Natural killer cell treated with Interleukin-12 subunit alpha and Interleukin-12 subunit beta and Interleukin-15 and Interleukin-18, amount 100 ng/mL, for 72 hours (primary cell): Measurements from ENCODE around the gene ADCK2. TPM values are rescaled to one million over a fixed set of nuclear protein-coding genes. Genes with fewer than 3 reads are reported as not detected.
"Not testable (repeated sequence)": the region's sequence is repeated elsewhere in the genome, so short reads cannot be mapped to it uniquely, and the experiment has no call there.

Experiments used
- ATAC-seq, 2 donors: fragments of 150-1000 bp; cut with Tn5 transposase in 1 of 2; sonication (Bioruptor Pico), chemical (Tn5 transposase) in 1 of 2; 2 replicates each; pipeline ENCODE4 v1.10.0; 2021
- DNase-seq: peaks from one replicate; pipeline ENCODE4 v3.0.0; 2022; ENCODE audit warnings: low spot score
- H3K27ac Mint-ChIP-seq, 2 donors: 1 replicate in 1 of 2; 2 replicates in 1 of 2; pipeline ENCODE4 v1.8.0; 2022; ENCODE audit warnings: mixed read lengths in 2 of 2, mild to moderate bottlenecking in 1 of 2, moderate library complexity in 1 of 2
- H3K27me3 Mint-ChIP-seq, 2 donors: 1 replicate in 1 of 2; 2 replicates in 1 of 2; pipeline ENCODE4 v1.8.0; 2022; ENCODE audit warnings: mixed read lengths in 2 of 2
- H3K36me3 Mint-ChIP-seq: one replicate; pipeline ENCODE4 v1.8.0; 2022; ENCODE audit warnings: mixed read lengths
- H3K4me1 Mint-ChIP-seq, 2 donors: 1 replicate in 1 of 2; 2 replicates in 1 of 2; pipeline ENCODE4 v1.8.0; 2022; ENCODE audit warnings: low read depth in 2 of 2, mixed read lengths in 2 of 2, mild to moderate bottlenecking in 1 of 2
- H3K4me3 Mint-ChIP-seq: one replicate; pipeline ENCODE4 v1.8.0; 2022; ENCODE audit warnings: mixed read lengths
- H3K9me3 Mint-ChIP-seq: 2 replicates; pipeline ENCODE4 v1.8.0; 2022; ENCODE audit warnings: mixed read lengths
- total RNA-seq, 2 donors: library from RNA; stranded (reverse); gene quantifications; one replicate each; pipeline ENCODE4 v1.2.3, GENCODE V29; 2022

ADCK2 gene
- total RNA-seq, 2 donors from 2014 or later: 8.2 to 12.2 TPM

DNA sequence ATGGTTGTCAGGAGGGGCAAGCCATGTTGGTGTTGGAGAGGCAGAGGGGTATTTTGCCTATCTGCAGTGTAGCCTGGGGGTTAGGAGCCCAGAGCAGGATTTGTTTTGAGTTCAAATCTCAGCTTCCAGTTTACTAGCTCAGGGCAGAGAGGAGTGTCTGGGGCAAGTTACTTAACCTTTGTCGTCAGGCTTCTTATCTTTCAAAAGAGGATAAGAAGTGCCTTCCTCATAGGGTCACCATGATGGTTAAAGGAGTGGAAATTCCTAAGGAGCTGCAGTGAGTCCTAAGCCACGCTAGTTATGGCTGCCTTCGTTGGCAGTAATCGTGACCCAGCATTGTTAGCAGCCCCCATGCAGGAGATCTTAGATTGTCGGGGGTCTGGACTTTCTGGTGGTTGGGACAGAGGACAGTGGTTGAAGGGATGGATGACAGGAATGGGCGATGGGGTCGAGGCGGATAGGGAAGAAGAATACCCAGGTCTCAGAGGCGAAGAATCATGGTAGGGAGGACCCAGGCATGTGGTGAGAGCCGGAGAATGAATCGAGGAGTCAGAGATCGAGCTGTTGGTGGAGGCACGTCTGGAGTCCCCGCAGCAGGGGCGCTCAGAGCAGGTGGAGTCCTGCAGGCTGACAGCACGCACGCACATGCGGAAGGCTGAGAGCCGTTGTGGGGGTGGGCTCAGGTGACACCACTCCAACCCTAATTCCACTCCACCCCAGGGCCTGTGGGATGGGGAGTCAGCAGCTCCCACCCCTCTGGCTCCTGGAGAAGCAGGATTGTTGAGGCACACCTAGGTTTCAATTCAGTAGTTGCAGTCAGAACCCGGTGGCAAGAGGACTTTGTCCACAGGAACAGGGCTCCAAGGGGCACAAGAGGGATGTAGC is 11.6 kb downstream of the ADCK2 start:
- H3K27me3 Mint-ChIP-seq: no peaks in the 10 kb centered on the region
- ATAC-seq (peak in 1 of 2 donors; percentile 13), DNase-seq (peak; percentile 45)
- no peak overlapping the region for H3K27ac Mint-ChIP-seq
- no peaks in the 10 kb centered on the region for H3K4me1 Mint-ChIP-seq
- H3K4me3 Mint-ChIP-seq: no peak overlapping the region
- no peaks in the 10 kb centered on the region for H3K9me3 Mint-ChIP-seq
- no peaks in the 10 kb centered on the region for H3K36me3 Mint-ChIP-seq

DNA sequence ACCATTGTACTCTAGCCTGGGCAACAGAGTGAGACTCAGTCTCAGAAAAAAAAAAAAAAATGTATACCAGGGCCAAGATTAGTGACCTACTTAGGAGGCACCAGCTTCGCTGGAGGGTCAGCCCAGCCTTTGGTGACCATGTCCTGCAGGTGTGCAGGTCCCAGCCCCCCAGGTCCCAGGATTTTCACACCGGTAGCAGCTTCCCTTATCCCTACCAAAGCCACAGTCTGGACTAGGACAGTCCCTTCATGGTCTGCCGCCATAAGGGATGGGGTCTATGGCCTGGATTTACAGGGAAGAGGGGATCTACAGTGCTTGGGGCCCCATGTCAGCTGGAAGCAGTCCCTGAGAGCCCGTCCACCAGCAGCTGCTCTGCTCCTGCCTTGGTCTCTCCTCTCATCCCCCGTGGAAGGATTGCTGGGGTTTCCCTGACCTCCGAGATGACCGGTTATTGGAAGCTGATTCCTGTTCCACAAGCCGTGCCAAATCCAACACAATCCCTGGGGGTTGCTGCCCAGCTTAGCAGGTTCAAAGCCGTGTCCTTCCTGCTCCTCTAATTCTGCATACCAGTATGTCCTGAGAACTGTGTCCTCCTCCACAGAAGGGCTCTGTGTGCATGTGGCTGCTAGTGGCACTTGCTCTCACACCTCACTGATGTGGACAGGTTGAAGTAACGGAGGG is 12.8 kb downstream of the ADCK2 start:
- Mint-ChIP-seq H3K9me3 (no peaks in the 10 kb centered on the region), H3K4me1 (no peaks in the 10 kb centered on the region), H3K36me3 (no peaks in the 10 kb centered on the region), H3K27me3 (no peaks in the 10 kb centered on the region), H3K27ac (no peak overlapping the region), H3K4me3 (no peak overlapping the region)
- ATAC-seq (no peak), DNase-seq (no peak)

DNA sequence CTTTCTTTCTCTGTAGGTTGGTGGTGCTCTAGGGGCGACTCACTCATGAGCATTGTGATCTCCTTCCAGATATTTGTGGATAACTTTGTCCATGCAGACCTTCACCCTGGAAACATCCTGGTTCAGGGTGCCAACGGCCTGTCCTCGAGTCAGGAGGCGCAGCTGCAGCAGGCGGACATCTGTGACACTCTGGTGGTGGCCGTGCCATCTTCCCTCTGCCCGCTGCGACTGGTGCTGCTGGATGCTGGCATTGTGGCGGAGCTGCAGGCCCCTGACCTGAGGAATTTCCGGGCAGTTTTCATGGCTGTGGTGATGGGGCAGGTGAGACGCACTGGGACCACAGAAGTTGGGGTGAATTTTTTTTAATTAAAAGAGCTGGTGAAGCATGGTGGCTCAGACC is 14.2 kb downstream of the ADCK2 start:
- H3K27ac Mint-ChIP-seq: no peak overlapping the region

DNA sequence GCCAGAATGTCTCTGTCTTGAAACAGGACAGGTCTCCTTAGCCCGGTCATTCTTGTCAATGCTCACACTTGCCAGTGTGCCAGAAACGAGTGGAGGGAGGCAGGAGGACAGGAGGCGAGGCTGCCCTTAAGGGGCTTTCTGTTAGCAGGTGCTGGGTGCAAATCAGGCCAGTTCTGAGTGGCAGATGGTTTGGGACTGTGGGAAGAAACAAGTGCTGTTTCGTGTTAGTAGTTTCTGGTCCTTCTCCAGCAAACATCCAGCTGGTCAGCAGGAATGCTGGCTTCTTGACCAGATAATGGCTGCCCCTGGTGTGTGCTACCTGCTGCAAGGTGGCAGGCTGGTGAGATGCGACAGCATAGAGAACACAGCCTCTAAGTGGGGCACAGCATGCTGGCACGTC is 15.6 kb downstream of the ADCK2 start:
- no peak overlapping the region for H3K27ac Mint-ChIP-seq
- H3K27me3 Mint-ChIP-seq: no peaks in the 10 kb centered on the region
- H3K9me3 Mint-ChIP-seq: no peaks in the 10 kb centered on the region
- H3K36me3 Mint-ChIP-seq: no peaks in the 10 kb centered on the region
- ATAC-seq (no peak), DNase-seq (no peak)
- H3K4me1 Mint-ChIP-seq: peaks cover 14 to 15% of the 10 kb centered on the region in 2 donors
- no peak overlapping the region for H3K4me3 Mint-ChIP-seq

More for the DNA sequence above, 14.2 kb downstream of the ADCK2 start:
- no peak for DNase-seq
- H3K27me3 Mint-ChIP-seq: no peaks in the 10 kb centered on the region
- no peaks in the 10 kb centered on the region for H3K36me3 Mint-ChIP-seq
- no peaks in the 10 kb centered on the region for H3K9me3 Mint-ChIP-seq
- H3K4me1 Mint-ChIP-seq: peaks cover under 1 to 1% of the 10 kb centered on the region in 2 donors
- no peak for ATAC-seq
- H3K4me3 Mint-ChIP-seq: no peak overlapping the region

DNA sequence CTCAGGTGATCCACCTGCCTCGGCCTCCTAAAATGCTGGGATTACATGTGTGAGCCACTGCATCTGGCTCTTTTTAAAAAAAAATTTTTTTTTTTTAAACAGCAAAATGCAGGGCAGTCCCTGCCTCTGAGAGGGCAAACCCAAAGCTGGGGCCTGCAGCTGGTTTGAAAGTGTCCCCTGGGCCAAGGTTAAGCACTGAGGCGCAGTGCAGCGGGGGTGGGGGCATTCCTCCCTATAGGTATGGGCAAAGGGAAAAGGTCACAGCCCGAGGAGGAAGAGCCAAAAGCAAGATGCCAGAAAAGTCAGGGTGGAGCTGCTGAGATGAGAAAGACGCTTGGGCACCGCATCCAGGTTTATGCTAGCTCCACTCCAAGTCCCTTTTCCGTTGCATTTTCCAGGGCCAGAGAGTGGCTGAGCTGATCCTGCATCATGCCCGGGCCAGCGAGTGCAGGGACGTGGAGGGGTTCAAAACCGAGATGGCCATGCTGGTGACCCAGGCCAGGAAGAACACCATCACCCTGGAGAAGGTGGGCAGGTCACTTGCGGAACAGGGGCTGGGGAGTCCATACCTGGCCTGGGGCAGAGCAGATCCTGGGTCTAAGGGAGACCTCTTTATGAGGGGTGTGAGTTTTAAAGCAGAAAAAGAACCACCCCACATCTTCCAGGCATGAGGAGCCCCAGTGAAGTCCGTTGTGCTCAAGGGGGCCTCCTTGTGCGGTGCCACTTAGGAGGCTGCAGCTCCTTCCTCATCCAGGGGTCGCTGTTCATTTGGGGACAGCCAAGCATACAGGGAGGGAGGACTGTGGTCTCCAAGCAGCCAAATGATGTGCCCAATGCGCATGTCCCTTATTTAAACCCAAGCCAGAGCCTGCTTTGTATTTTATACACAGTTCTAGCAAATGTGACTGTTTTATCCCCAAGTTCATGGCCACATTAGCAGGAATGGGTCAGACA is 16.7 kb downstream of the ADCK2 start:
- Mint-ChIP-seq H3K4me1 (peaks cover 17% of the 10 kb centered on the region in 2 donors), H3K27ac (no peak overlapping the region), H3K9me3 (no peaks in the 10 kb centered on the region), H3K36me3 (no peaks in the 10 kb centered on the region), H3K27me3 (no peaks in the 10 kb centered on the region), H3K4me3 (no peak overlapping the region)
- ATAC-seq: no peak
- no peak for DNase-seq

DNA sequence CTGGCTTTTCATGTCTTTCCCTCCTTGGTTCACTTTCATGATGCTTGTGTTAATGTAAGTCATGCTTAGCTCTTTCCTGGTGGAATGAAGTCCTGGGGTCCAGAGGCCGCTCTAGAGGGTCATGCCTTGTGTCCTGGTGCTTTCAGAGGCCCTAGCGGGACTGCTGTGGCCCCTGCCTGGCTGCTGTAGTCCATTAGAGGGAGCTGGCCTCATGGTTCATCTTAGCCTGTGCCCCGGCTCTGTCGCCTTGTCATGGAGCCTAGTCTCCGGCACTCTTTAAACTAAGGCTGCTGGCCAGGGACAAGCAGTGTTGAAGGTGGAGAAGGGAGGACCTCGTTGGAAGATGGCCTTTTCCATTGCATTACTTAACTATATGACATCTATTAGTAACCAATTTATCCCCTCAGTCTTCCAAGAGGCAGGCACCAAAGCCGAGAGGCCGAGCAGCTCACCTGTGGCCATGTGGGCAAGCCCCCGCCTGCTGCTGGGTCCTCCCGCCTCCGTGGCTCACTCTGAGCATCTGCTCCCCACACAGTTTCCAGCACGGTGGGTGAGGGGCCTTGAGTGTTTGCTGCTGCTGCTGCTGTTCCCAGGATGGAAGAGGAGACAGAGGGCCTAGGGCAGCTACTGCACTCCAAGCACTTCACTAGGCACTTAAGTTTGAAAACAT is 18.8 kb downstream of the ADCK2 start:
- peak overlapping the region; percentile 76 to 92 for H3K27ac Mint-ChIP-seq
- no peaks in the 10 kb centered on the region for H3K36me3 Mint-ChIP-seq
- H3K4me1 Mint-ChIP-seq: peaks cover 24 to 26% of the 10 kb centered on the region in 2 donors
- H3K27me3 Mint-ChIP-seq: no peaks in the 10 kb centered on the region
- no peaks in the 10 kb centered on the region for H3K9me3 Mint-ChIP-seq
- DNase-seq: no peak
- H3K4me3 Mint-ChIP-seq: no peak overlapping the region
- ATAC-seq: no peak

DNA sequence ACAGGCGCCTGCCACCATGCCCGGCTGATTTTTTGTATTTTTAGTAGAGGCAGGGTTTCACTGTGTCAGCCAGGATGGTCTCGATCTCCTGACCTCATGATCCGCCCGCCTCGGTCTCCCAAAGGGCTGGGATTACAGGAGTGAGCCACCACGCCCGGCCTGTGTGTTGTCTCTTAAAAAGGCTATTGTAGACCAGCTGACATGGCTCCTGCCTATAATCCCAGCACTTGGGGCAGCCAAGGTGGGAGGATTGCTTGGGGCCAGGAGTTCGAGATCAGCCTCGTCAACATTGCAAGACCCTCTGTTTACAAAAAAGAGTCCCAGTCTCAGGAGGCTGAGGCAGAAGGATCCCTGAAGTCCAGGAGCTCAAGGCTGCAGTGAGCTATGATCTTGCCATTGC is 21.1 kb downstream of the ADCK2 start:
- not testable (repeated sequence) for H3K9me3 Mint-ChIP-seq, H3K27me3 Mint-ChIP-seq, DNase-seq, H3K4me3 Mint-ChIP-seq, ATAC-seq, H3K36me3 Mint-ChIP-seq
- Mint-ChIP-seq H3K27ac (peak overlapping the region in 1 of 2 donors; percentile 76), H3K4me1 (peaks cover 38 to 40% of the 10 kb centered on the region in 2 donors)

DNA sequence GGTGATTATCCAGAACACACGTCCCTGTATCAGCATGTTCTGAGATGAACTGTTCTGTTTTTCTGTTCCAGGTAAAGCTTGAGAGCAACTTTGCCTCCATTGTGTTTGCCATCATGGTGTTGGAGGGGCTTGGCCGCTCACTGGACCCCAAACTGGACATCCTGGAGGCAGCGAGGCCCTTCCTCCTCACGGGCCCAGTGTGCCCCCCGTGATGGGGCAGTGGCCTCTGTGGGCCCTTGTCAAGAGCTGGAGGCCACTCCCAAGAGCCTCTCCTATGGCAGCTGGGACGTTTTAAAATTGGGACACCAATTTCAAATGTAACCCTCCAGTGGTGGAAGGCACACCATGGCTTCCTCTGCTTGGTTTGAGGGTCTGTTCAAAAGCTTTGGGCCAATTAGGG is 21.8 kb downstream of the ADCK2 start:
- no peak overlapping the region for H3K27ac Mint-ChIP-seq
- H3K9me3 Mint-ChIP-seq: no peaks in the 10 kb centered on the region
- DNase-seq: no peak
- H3K36me3 Mint-ChIP-seq: no peaks in the 10 kb centered on the region
- no peaks in the 10 kb centered on the region for H3K27me3 Mint-ChIP-seq
- ATAC-seq: no peak
- peaks cover 43 to 45% of the 10 kb centered on the region in 2 donors for H3K4me1 Mint-ChIP-seq
- H3K4me3 Mint-ChIP-seq: no peak overlapping the region

DNA sequence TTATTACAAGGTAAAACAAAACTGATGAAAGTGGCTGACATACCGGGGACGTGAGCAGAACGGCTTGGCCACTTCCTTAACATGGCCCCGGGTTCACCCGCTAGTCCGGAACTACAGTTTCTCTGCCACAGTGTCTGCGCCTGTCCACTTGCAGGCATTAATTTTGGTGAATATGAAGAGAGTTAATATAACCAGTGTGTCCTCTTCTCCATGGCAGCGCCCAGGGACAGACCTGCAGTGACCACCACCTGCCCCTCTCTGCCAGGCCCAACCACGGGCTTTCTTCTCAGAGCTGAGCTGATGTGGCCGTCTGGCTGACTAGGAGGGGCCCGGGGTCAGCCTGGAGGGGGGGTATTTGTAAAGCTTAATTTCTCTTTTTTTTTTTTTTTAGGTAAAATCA is 22.6 kb downstream of the ADCK2 start:
- H3K36me3 Mint-ChIP-seq: no peaks in the 10 kb centered on the region
- ATAC-seq (no peak), DNase-seq (no peak)
- H3K4me3 Mint-ChIP-seq: peak overlapping the region; percentile 95
- no peaks in the 10 kb centered on the region for H3K27me3 Mint-ChIP-seq
- peak overlapping the region; percentile 92 to 94 for H3K27ac Mint-ChIP-seq
- peaks cover 47 to 48% of the 10 kb centered on the region in 2 donors for H3K4me1 Mint-ChIP-seq
- H3K9me3 Mint-ChIP-seq: no peaks in the 10 kb centered on the region

DNA sequence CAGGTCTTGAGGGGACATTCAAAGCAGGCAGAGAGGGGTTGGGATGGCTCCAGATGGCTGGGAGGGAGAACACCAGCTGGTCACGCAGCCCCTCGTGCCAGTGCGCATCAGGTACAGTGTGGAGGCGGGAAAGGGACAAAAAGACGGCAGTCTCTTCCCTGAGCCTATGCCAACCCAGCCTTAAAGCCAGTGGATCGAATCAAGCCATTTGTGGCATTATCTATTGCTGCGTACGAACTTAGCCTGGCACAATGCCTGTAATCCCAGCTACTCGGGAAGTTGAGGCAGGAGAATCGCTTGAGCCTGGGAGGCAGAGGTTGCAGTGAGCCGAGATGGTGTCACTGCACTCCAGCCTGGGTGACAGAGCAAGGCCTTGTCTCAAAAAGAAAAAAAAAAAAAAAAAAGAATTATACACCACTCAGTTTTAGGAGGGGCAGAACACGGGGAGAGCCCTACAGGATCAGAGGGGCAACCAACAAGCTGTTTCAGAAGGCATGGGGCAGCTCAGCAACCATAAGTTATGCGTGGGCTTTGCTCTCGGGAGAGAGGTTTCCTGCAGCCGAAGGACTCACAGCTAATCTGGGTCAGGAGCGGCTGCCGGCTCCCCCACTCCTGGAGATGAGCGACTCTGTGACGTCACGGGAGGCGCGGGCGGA is 23.4 kb downstream of the ADCK2 start:
- H3K36me3 Mint-ChIP-seq: no peaks in the 10 kb centered on the region
- DNase-seq (peak; percentile 93), ATAC-seq (no peak)

DNA sequence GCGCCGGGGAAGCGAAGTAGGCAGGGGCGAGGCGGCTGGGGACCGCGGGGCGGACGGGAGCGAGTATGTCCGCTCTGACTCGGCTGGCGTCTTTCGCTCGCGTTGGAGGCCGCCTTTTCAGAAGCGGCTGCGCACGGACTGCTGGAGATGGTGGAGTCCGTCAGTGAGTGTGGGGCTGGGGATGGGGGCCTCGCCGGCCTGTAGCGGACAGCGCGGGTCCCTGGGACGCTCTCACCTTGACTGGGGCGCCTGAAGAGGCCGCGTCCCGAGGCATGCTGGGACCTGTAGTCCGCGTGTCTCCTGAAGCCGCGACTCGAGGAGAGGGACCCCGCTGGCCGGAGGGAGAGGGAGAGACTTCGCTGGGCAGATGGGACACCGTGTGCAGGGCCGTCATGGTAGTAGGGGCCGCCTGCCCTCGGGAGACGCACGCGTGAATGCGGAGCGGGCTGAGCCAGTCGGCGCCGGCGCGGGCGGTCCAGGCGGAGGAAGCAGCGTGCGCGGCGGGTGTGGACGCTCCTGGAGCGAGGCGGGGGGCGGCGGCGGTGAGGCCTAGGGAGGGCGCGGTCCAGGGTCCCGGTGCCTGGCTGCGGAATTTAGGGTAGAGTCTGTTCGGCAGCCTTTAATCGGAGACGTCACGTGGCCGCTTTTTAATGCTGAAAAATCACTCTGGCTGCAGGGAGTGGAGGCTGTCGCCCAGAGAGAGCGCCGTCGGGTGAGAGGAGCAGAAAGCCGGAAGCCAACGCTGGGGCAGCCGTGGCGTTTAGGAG is 24.1 kb downstream of the ADCK2 start, which contains the start of gene NDUFB2:
TSS of gene NDUFB2 (plus strand) at position 29 of the 767 bp plus-strand sequence. CDS start at position 66, 37 bp downstream.
- H3K4me1 Mint-ChIP-seq: peaks cover 47 to 48% of the 10 kb centered on the region in 2 donors
- H3K27ac Mint-ChIP-seq: peak within 1 kb of the TSS; percentile 92 to 94
- H3K4me3 Mint-ChIP-seq: peak within 1 kb of the TSS; percentile 95
- ATAC-seq (peak; percentile 93 to 95), DNase-seq (peak; percentile 83)
- no peaks in the 10 kb centered on the region for H3K36me3 Mint-ChIP-seq
- no peaks in the 10 kb centered on the region for H3K27me3 Mint-ChIP-seq
- no peaks in the 10 kb centered on the region for H3K9me3 Mint-ChIP-seq

More for the DNA sequence above, 23.4 kb downstream of the ADCK2 start:
- peaks cover 47 to 48% of the 10 kb centered on the region in 2 donors for H3K4me1 Mint-ChIP-seq
- H3K4me3 Mint-ChIP-seq: peak overlapping the region; percentile 95
- no peaks in the 10 kb centered on the region for H3K27me3 Mint-ChIP-seq
- H3K9me3 Mint-ChIP-seq: no peaks in the 10 kb centered on the region
- peak overlapping the region; percentile 92 to 94 for H3K27ac Mint-ChIP-seq
